Osteocyte (in vitro differentiated cells): Measurements from ENCODE around the gene SBF2. TPM values are rescaled to one million over a fixed set of nuclear protein-coding genes. Genes with fewer than 3 reads are reported as not detected.

ENCODE experiments used
- DNase-seq: peaks from one replicate; pipeline ENCODE4 v3.0.0; 2021; ENCODE audit warnings: mixed read lengths; ENCODE audit not compliant: unreplicated experiment; ENCODE audit errors: extremely low spot score
- H3K27ac Mint-ChIP-seq: one replicate; pipeline ENCODE4 v1.8.0; 2021; ENCODE audit warnings: mild to moderate bottlenecking, mixed read lengths; ENCODE audit not compliant: unreplicated experiment
- H3K27me3 Mint-ChIP-seq: one replicate; pipeline ENCODE4 v1.8.0; 2021; ENCODE audit warnings: mixed read lengths; ENCODE audit not compliant: unreplicated experiment
- H3K36me3 Mint-ChIP-seq: one replicate; pipeline ENCODE4 v1.8.0; 2021; ENCODE audit warnings: mixed read lengths; ENCODE audit not compliant: unreplicated experiment
- H3K4me1 Mint-ChIP-seq: one replicate; pipeline ENCODE4 v1.8.0; 2021; ENCODE audit warnings: mixed read lengths; ENCODE audit not compliant: unreplicated experiment
- H3K4me3 Mint-ChIP-seq: one replicate; pipeline ENCODE4 v1.8.0; 2021; ENCODE audit warnings: mild to moderate bottlenecking, moderate library complexity, mixed read lengths; ENCODE audit not compliant: unreplicated experiment
- H3K9me3 Mint-ChIP-seq: one replicate; pipeline ENCODE4 v1.8.0; 2021; ENCODE audit warnings: mixed read lengths; ENCODE audit not compliant: unreplicated experiment
- total RNA-seq: library from RNA; stranded (reverse); gene quantifications from 2 replicates; pipeline ENCODE4 v1.2.1, GENCODE V29; 2021
- TF ChIP-seq, protein P1 (sequence below): fragments of 200-600 bp; sonication (generic); IDR thresholded peaks from 2 replicates; pipeline ENCODE4 v1.5.0; 2021; ENCODE audit warnings: antibody characterized with exemption, mild to moderate bottlenecking, moderate library complexity

SBF2 gene
- total RNA-seq, 1 donor from 2014 or later = 65.2 TPM

DNA sequence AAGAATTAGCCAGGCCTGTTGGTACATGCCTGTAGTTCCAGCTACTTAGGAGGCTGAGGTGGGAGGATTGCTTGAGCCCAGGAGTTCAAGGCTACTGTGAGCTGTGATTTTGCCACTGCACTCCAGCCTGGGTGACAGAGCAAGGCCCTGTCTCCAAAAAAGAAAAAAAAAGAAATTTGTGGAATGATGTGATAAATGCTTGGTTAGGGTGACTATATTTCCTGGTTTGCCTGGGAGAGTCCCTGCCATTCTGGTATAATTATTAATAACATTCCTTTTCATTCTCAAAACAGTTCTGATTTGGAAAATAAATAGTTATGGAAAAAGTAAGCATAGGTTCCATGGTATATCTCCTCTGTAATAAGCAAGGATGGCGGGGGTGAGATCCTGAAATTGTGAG lies 555.3 kb downstream of the SBF2 start:
- H3K27ac Mint-ChIP-seq = no peak overlapping the region
- H3K9me3 Mint-ChIP-seq = peaks cover 18% of the 10 kb centered on the region
- TF ChIP-seq, protein P1, sequence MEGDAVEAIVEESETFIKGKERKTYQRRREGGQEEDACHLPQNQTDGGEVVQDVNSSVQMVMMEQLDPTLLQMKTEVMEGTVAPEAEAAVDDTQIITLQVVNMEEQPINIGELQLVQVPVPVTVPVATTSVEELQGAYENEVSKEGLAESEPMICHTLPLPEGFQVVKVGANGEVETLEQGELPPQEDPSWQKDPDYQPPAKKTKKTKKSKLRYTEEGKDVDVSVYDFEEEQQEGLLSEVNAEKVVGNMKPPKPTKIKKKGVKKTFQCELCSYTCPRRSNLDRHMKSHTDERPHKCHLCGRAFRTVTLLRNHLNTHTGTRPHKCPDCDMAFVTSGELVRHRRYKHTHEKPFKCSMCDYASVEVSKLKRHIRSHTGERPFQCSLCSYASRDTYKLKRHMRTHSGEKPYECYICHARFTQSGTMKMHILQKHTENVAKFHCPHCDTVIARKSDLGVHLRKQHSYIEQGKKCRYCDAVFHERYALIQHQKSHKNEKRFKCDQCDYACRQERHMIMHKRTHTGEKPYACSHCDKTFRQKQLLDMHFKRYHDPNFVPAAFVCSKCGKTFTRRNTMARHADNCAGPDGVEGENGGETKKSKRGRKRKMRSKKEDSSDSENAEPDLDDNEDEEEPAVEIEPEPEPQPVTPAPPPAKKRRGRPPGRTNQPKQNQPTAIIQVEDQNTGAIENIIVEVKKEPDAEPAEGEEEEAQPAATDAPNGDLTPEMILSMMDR = no peak
- peaks cover 18% of the 10 kb centered on the region for H3K4me1 Mint-ChIP-seq
- no peak for DNase-seq
- no peaks in the 10 kb centered on the region for H3K27me3 Mint-ChIP-seq
- H3K4me3 Mint-ChIP-seq = no peak overlapping the region
- peaks cover 65% of the 10 kb centered on the region for H3K36me3 Mint-ChIP-seq

DNA sequence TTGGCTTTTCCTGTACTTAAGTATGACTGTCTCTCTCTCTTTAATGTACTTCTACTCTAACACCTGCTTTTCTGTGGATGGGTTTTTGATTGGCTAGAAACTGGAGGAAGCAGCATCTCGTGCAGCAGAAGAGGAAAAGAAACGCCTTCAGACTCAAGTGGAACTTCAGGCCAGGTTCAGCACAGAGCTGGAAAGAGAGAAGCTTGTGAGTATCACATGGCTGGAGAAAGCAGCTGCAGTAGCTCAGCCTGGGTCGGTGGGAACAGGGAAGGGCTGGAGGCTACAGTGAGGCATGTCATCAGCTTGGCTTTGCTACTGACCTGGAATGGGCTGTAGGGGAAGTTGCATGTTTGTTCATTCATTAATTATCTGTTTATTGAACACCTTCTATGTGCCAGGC lies 555.9 kb downstream of the SBF2 start:
- Mint-ChIP-seq H3K36me3 (peaks cover 64% of the 10 kb centered on the region), H3K4me1 (peaks cover 18% of the 10 kb centered on the region), H3K9me3 (peaks cover 18% of the 10 kb centered on the region), H3K4me3 (no peak overlapping the region), H3K27ac (peak overlapping the region; percentile 38), H3K27me3 (no peaks in the 10 kb centered on the region)
- DNase-seq = no peak
- TF ChIP-seq, protein P1 = no peak

DNA sequence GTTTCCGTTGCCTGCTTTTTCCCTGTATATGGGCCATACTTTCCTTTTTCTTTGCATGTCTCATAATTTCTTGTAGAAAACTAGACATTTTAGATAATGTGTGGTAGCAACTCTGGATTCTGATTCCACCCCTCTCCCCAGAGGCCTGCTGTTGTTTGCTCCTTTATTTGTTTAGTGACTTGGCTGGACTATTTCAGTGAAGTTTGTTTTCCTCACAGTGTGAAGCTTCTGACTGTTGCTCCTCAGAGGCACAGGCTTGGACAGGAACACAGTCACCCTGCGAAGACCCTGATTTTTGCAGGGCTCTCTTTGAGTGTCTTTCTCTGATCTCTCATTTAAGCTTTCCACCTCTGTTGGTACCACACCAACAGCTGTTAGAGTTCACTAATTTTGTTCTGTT lies 557.7 kb downstream of the SBF2 start:
- Mint-ChIP-seq H3K4me1 (peaks cover 18% of the 10 kb centered on the region), H3K9me3 (peaks cover 18% of the 10 kb centered on the region), H3K27ac (peak overlapping the region; percentile 42), H3K4me3 (no peak overlapping the region), H3K36me3 (peaks cover 65% of the 10 kb centered on the region), H3K27me3 (no peaks in the 10 kb centered on the region)
- no peak for DNase-seq
- TF ChIP-seq, protein P1 = no peak

DNA sequence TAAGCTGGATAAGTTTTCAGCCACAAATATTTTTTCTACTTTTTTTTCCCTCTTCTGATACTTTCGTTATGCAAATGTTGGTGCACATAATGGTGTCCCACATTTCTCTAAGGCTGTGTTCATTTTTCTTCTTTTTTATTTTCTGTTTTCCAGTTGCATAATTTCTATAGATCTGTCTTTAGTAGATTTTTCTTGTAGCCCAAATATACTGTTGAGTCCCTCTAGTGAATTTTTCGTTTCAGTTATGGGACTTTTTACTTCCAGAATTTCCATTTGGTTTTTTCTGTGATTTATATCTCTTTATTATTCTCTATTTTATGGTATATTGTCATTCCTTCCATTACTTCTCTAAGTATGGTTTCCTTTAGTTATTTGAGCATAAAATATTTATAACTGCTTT lies 558.1 kb downstream of the SBF2 start:
- Mint-ChIP-seq H3K36me3 (peaks cover 68% of the 10 kb centered on the region), H3K4me3 (no peak overlapping the region)

DNA sequence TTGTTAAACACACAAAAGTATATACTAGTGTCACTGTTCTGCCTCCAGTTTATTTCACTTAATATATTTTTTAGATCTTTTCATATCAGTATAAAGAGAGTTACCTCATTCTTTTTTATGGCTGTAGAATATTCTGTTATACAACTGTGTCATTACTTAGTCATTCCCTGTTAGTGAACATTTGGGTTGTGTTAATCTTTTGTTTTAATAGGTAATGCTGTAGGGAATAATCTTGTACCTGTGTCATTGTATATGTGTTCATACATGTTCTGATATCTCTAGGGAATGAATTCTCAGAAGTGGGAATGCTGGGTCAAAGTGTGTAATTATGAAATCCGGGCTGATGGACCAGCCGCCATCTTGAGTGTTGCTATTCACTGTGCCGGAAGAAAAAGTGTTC lies 558.8 kb downstream of the SBF2 start:
- DNase-seq = no peak
- Mint-ChIP-seq H3K4me3 (no peak overlapping the region), H3K36me3 (peaks cover 68% of the 10 kb centered on the region), H3K4me1 (peaks cover 18% of the 10 kb centered on the region), H3K27me3 (no peaks in the 10 kb centered on the region), H3K27ac (no peak overlapping the region), H3K9me3 (peaks cover 18% of the 10 kb centered on the region)
- TF ChIP-seq, protein P1 = no peak

More for the DNA sequence above, 558.1 kb downstream of the SBF2 start:
- peaks cover 18% of the 10 kb centered on the region for H3K4me1 Mint-ChIP-seq
- no peak for DNase-seq
- H3K27ac Mint-ChIP-seq = peak overlapping the region; percentile 42
- TF ChIP-seq, protein P1 = no peak
- H3K9me3 Mint-ChIP-seq = peaks cover 18% of the 10 kb centered on the region
- no peaks in the 10 kb centered on the region for H3K27me3 Mint-ChIP-seq
